ENCODE data around the gene MVB12A. TPM values are rescaled to one million over a fixed set of nuclear protein-coding genes. Genes with fewer than 3 reads are reported as not detected.

MVB12A gene
- total RNA-seq, 1 donor from 2014 or later, result 53.3 TPM

GRCh38 chr19:17380426-17381138 is 39.3 kb upstream of the MVB12A start:
- H3K4me3 ChIP-seq, result no peak overlapping the region
- H3K4me1 ChIP-seq, result peaks cover 10% of the 10 kb centered on the region
- TF ChIP-seq, protein P1, sequence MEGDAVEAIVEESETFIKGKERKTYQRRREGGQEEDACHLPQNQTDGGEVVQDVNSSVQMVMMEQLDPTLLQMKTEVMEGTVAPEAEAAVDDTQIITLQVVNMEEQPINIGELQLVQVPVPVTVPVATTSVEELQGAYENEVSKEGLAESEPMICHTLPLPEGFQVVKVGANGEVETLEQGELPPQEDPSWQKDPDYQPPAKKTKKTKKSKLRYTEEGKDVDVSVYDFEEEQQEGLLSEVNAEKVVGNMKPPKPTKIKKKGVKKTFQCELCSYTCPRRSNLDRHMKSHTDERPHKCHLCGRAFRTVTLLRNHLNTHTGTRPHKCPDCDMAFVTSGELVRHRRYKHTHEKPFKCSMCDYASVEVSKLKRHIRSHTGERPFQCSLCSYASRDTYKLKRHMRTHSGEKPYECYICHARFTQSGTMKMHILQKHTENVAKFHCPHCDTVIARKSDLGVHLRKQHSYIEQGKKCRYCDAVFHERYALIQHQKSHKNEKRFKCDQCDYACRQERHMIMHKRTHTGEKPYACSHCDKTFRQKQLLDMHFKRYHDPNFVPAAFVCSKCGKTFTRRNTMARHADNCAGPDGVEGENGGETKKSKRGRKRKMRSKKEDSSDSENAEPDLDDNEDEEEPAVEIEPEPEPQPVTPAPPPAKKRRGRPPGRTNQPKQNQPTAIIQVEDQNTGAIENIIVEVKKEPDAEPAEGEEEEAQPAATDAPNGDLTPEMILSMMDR (IDR thresholded peaks at IDR 0.05), result no peak
- TF ChIP-seq POLR2A (IDR thresholded peaks at IDR 0.05) (no peak), POLR2AphosphoS5 (IDR thresholded peaks at IDR 0.05; ENCODE audit: insufficient read depth in 1 of 2, low read depth in 1 of 2) (no peak)
- no peaks in the 10 kb centered on the region for H3K9me3 ChIP-seq
- DNase-seq (ENCODE audit: extremely low spot score in 2 of 2), result no peak
- intact Hi-C loops (cut with DNase I), result no loop called here
- no peak overlapping the region for H3K27ac ChIP-seq
- no peaks in the 10 kb centered on the region for H3K27me3 ChIP-seq
- H3K36me3 ChIP-seq, result no peaks in the 10 kb centered on the region

GRCh38 chr19:17385878-17386611 is 33.8 kb upstream of the MVB12A start:
- DNase-seq (ENCODE audit: extremely low spot score in 2 of 2), result no peak
- Histone ChIP-seq H3K9me3 (no peaks in the 10 kb centered on the region), H3K27me3 (no peaks in the 10 kb centered on the region), H3K27ac (no peak overlapping the region), H3K4me1 (peaks cover 10% of the 10 kb centered on the region), H3K4me3 (no peak overlapping the region), H3K36me3 (no peaks in the 10 kb centered on the region)
- no peak for TF ChIP-seq POLR2AphosphoS5 (IDR thresholded peaks at IDR 0.05; ENCODE audit: insufficient read depth in 1 of 2, low read depth in 1 of 2)
- TF ChIP-seq, protein P1 (IDR thresholded peaks at IDR 0.05), result peak; percentile 82 to 87 (median 87)
- no peak for TF ChIP-seq POLR2A (IDR thresholded peaks at IDR 0.05)
- intact Hi-C loops (cut with DNase I), result loop anchor here (2.0 kb wide), 1 partner anchor 39 kb away; no protein-coding TSS in a partner anchor

DNA sequence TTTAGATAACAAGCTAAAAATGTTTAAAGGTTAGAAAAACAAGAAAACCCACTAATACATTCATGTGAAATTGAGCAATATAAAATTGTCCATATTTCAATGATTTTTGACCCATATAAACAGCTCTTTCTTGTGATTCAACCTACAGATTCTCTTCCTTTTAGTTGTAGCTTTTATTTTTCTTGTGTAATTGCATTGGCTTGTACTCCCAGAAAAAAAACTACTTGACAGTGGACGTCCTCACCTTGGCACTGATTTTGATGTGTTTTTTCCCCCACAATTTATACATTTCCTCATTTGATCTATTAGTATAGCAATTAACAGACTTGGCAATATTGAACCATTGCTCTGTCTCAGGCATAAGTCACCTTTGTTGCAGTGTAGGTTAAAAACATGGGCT is 30.6 kb upstream of the MVB12A start:
- H3K27me3 ChIP-seq, result no peaks in the 10 kb centered on the region
- H3K4me3 ChIP-seq, result no peak overlapping the region
- no peak overlapping the region for H3K27ac ChIP-seq
- no peaks in the 10 kb centered on the region for H3K36me3 ChIP-seq
- intact Hi-C loops (cut with DNase I), result no loop called here
- DNase-seq (ENCODE audit: extremely low spot score in 2 of 2), result no peak
- no peaks in the 10 kb centered on the region for H3K9me3 ChIP-seq
- H3K4me1 ChIP-seq, result peaks cover 10% of the 10 kb centered on the region
- TF ChIP-seq POLR2AphosphoS5 (IDR thresholded peaks at IDR 0.05; ENCODE audit: insufficient read depth in 1 of 2, low read depth in 1 of 2), result no peak
- TF ChIP-seq, protein P1 (IDR thresholded peaks at IDR 0.05), result no peak
- TF ChIP-seq POLR2A (IDR thresholded peaks at IDR 0.05), result no peak

- intact Hi-C loops (cut with DNase I), result loop anchor here (2.0 kb wide), 1 partner anchor 97 kb away; no protein-coding TSS in a partner anchor
- Histone ChIP-seq H3K4me3 (peak overlapping the region; percentile 44 to 54), H3K36me3 (no peaks in the 10 kb centered on the region), H3K4me1 (peaks cover 10% of the 10 kb centered on the region), H3K9me3 (no peaks in the 10 kb centered on the region), H3K27me3 (no peaks in the 10 kb centered on the region), H3K27ac (no peak overlapping the region)
- TF ChIP-seq, protein P1 (IDR thresholded peaks at IDR 0.05), result no peak
- TF ChIP-seq POLR2AphosphoS5 (IDR thresholded peaks at IDR 0.05; ENCODE audit: insufficient read depth in 1 of 2, low read depth in 1 of 2), result no peak
- no peak for TF ChIP-seq POLR2A (IDR thresholded peaks at IDR 0.05)
- DNase-seq (ENCODE audit: extremely low spot score in 2 of 2), result no peak
These were observed 29.7 kb upstream of the MVB12A start for GRCh38 chr19:17389957-17390664.
